ENCODE measurements around the gene BCL11A.
A peak's percentile ranks its signal among the peaks of the same experiment; 100 is the strongest.

The BCL11A gene

GRCh38 chr2:60411295-60411694 is 142.2 kb downstream of the BCL11A start:
- peak overlapping the region; percentile 42 for H3K4me3 ChIP-seq (ENCODE audit: low read length)

GRCh38 chr2:60410456-60411146 is 142.9 kb downstream of the BCL11A start:
- no peak overlapping the region for H3K4me3 ChIP-seq (ENCODE audit: low read length)
- no peaks in the 10 kb centered on the region for H3K9me2 ChIP-seq (replicated peaks; ENCODE audit: control insufficient read depth, low read length)
- TF ChIP-seq EZH2phosphoT487 (IDR thresholded peaks at IDR 0.05; ENCODE audit: borderline replicate concordance, low read length) = no peak
- no peak for TF ChIP-seq CTCF (IDR thresholded peaks at IDR 0.05; ENCODE audit: low read depth, low read length, poor library complexity, severe bottlenecking)
- H3K36me3 ChIP-seq (ENCODE audit: control insufficient read depth, low read length) = no peaks in the 10 kb centered on the region
- peaks cover 68% of the 10 kb centered on the region for H3K4me1 ChIP-seq (ENCODE audit: control insufficient read depth, low read length)
- H3K27ac ChIP-seq (ENCODE audit: low read depth, low read length) = no peak overlapping the region
- no peaks in the 10 kb centered on the region for H4K20me1 ChIP-seq (ENCODE audit: control insufficient read depth, insufficient read depth, low read depth, low read length)
- H3K4me2 ChIP-seq (ENCODE audit: low read length) = peak overlapping the region; percentile 59
- no peaks in the 10 kb centered on the region; the same call in 1 of the 2 replicates for H3F3A ChIP-seq (ENCODE audit: control insufficient read depth, insufficient read depth)
- no peaks in the 10 kb centered on the region for H3K27me3 ChIP-seq (ENCODE audit: control insufficient read depth, low read length)
- H3K79me2 ChIP-seq (ENCODE audit: control insufficient read depth, low read length) = no peaks in the 10 kb centered on the region
- no peaks in the 10 kb centered on the region for H3K9me3 ChIP-seq (ENCODE audit: control insufficient read depth, insufficient read depth, low read length)

More at GRCh38 chr2:60411295-60411694, 142.2 kb downstream of the BCL11A start:
- Histone ChIP-seq H3K79me2 (ENCODE audit: control insufficient read depth, low read length) (no peaks in the 10 kb centered on the region), H3K4me1 (ENCODE audit: control insufficient read depth, low read length) (peaks cover 68% of the 10 kb centered on the region), H3K9me2 (replicated peaks; ENCODE audit: control insufficient read depth, low read length) (no peaks in the 10 kb centered on the region), H3K36me3 (ENCODE audit: control insufficient read depth, low read length) (no peaks in the 10 kb centered on the region), H3K9me3 (ENCODE audit: control insufficient read depth, insufficient read depth, low read length) (no peaks in the 10 kb centered on the region), H3K4me2 (ENCODE audit: low read length) (peak overlapping the region; percentile 59), H3K27ac (ENCODE audit: low read depth, low read length) (no peak overlapping the region), H4K20me1 (ENCODE audit: control insufficient read depth, insufficient read depth, low read depth, low read length) (no peaks in the 10 kb centered on the region), H3F3A (ENCODE audit: control insufficient read depth, insufficient read depth) (no peaks in the 10 kb centered on the region; the same call in 1 of the 2 replicates), H3K27me3 (ENCODE audit: control insufficient read depth, low read length) (no peaks in the 10 kb centered on the region)
- TF ChIP-seq EZH2phosphoT487 (IDR thresholded peaks at IDR 0.05; ENCODE audit: borderline replicate concordance, low read length) = no peak
- no peak for TF ChIP-seq CTCF (IDR thresholded peaks at IDR 0.05; ENCODE audit: low read depth, low read length, poor library complexity, severe bottlenecking)

- Histone ChIP-seq H3K9me3 (ENCODE audit: control insufficient read depth, insufficient read depth, low read length) (no peaks in the 10 kb centered on the region), H3K4me1 (ENCODE audit: control insufficient read depth, low read length) (peaks cover 61% of the 10 kb centered on the region), H4K20me1 (ENCODE audit: control insufficient read depth, insufficient read depth, low read depth, low read length) (no peaks in the 10 kb centered on the region), H3K9me2 (replicated peaks; ENCODE audit: control insufficient read depth, low read length) (no peaks in the 10 kb centered on the region), H3K4me3 (ENCODE audit: low read length) (no peak overlapping the region), H3K27me3 (ENCODE audit: control insufficient read depth, low read length) (no peaks in the 10 kb centered on the region), H3K36me3 (ENCODE audit: control insufficient read depth, low read length) (no peaks in the 10 kb centered on the region), H3K4me2 (ENCODE audit: low read length) (no peak overlapping the region), H3K79me2 (ENCODE audit: control insufficient read depth, low read length) (no peaks in the 10 kb centered on the region), H3F3A (ENCODE audit: control insufficient read depth, insufficient read depth) (no peaks in the 10 kb centered on the region), H3K27ac (ENCODE audit: low read depth, low read length) (no peak overlapping the region)
- no peak for TF ChIP-seq EZH2phosphoT487 (IDR thresholded peaks at IDR 0.05; ENCODE audit: borderline replicate concordance, low read length)
- TF ChIP-seq CTCF (IDR thresholded peaks at IDR 0.05; ENCODE audit: low read depth, low read length, poor library complexity, severe bottlenecking) = no peak
Observed at GRCh38 chr2:60409531-60409871, 144.0 kb downstream of the BCL11A start.

All from DOHH2 (cell line).